OCI-LY7 (cell line): ENCODE data around the gene BPIFB3. TPM values are rescaled to one million over a fixed set of nuclear protein-coding genes. Genes with fewer than 3 reads are reported as not detected.

Experiments used
- BruUV-seq: library from RNA; stranded (reverse); fragments of 400-500 nt; replicated peaks from 2 replicates; lab custom pipeline; 2021; lab: Mats Ljungman, UMichigan
- CTCF ChIA-PET: fragments of 300-600 bp; sonication (Branson Sonifier 250); formaldehyde crosslinking; loops from one replicate; lab custom pipeline; 2022; ENCODE audit warnings: antibody characterized with exemption; ENCODE audit not compliant: unreplicated experiment; lab: Charles Lee
- POLR2A ChIA-PET: fragments of 300-600 bp; sonication (Branson Sonifier 250); formaldehyde crosslinking; loops from one replicate; lab custom pipeline; 2022; ENCODE audit warnings: antibody characterized with exemption; lab: Charles Lee
- DNase-seq: peaks from one replicate; pipeline ENCODE4 v3.0.0-alpha.2; 2015; ENCODE audit warnings: low spot score
- H2AFZ ChIP-seq: fragments of 200-600 bp; sonication (generic), shearing (Covaris generic); 2 replicates; pipeline ENCODE4 v1.6.1; 2014; ENCODE audit warnings: mild to moderate bottlenecking, antibody characterized with exemption, low read length, moderate library complexity
- H3K27ac ChIP-seq: fragments of 200-600 bp; sonication (generic); 2 replicates; pipeline ENCODE4 v1.5.1; 2014; ENCODE audit warnings: mixed run types, low read depth, mild to moderate bottlenecking, moderate library complexity, low read length, inconsistent platforms; ENCODE audit not compliant: poor library complexity, severe bottlenecking
- H3K36me3 ChIP-seq: fragments of 200-600 bp; sonication (generic); 2 replicates; pipeline ENCODE4 v1.6.1; 2014; ENCODE audit warnings: mild to moderate bottlenecking, antibody characterized with exemption, low read length, moderate library complexity, mixed read lengths; ENCODE audit not compliant: insufficient read depth
- H3K4me1 ChIP-seq: fragments of 200-600 bp; sonication (generic); 2 replicates; pipeline ENCODE4 v1.5.1; 2014; ENCODE audit warnings: mild to moderate bottlenecking, low read length; ENCODE audit not compliant: insufficient read depth, poor library complexity, severe bottlenecking
- H3K4me2 ChIP-seq: fragments of 200-600 bp; sonication (generic); 2 replicates; pipeline ENCODE4 v1.6.1; 2014; ENCODE audit warnings: mild to moderate bottlenecking, low read length
- H3K4me3 ChIP-seq: fragments of 200-600 bp; sonication (generic); 2 replicates; pipeline ENCODE4 v1.5.1; 2014; ENCODE audit warnings: mild to moderate bottlenecking, low read depth, low read length; ENCODE audit not compliant: poor library complexity, severe bottlenecking
- H3K79me2 ChIP-seq: fragments of 200-600 bp; sonication (generic); 2 replicates; pipeline ENCODE4 v1.6.1; 2016; ENCODE audit warnings: low read depth, mild to moderate bottlenecking, low read length, moderate library complexity, mixed read lengths; ENCODE audit not compliant: insufficient read depth
- H3K9me2 ChIP-seq: fragments of 200-600 bp; sonication (generic); 2 replicates; pipeline ENCODE4 v1.6.1; 2016; ENCODE audit warnings: mild to moderate bottlenecking, low read length, mixed read lengths; ENCODE audit not compliant: insufficient read depth
- H3K9me3 ChIP-seq: fragments of 200-600 bp; sonication (generic); 2 replicates; pipeline ENCODE4 v1.6.1; 2014; ENCODE audit warnings: mild to moderate bottlenecking, mixed run types, low read length, mixed read lengths
- H4K20me1 ChIP-seq: fragments of 200-600 bp; sonication (generic); 2 replicates; pipeline ENCODE4 v1.6.1; 2014; ENCODE audit warnings: mild to moderate bottlenecking, antibody characterized with exemption, low read length, moderate library complexity, mixed read lengths; ENCODE audit not compliant: insufficient read depth
- CTCF ChIP-seq: fragments of 200-600 bp; sonication (generic); conservative IDR thresholded peaks from 2 replicates; pipeline ENCODE4 v1.5.1; 2014; ENCODE audit warnings: mild to moderate bottlenecking, antibody characterized with exemption, low read length, moderate library complexity, mixed read lengths
- EZH2phosphoT487 ChIP-seq: fragments of 200-600 bp; sonication (generic); IDR thresholded peaks from 2 replicates; pipeline ENCODE4 v1.6.1; 2018; ENCODE audit warnings: low read depth, borderline replicate concordance, mild to moderate bottlenecking, mixed run types, antibody characterized with exemption, low read length, moderate library complexity, mixed read lengths
- intact Hi-C: fragments of 100-400 bp; cut with micrococcal nuclease; formaldehyde crosslinking; loops from one replicate; pipeline ENCODE4 v1.10.0; 2022; ENCODE audit not compliant: unreplicated experiment
- total RNA-seq, 2 experiments: library from RNA; depleted of rRNA in 1 of 2; stranded (reverse); fragments of >200 nt in 1 of 2; shearing (Covaris generic) in 1 of 2; gene quantifications; 2 replicates each; pipeline ENCODE4 v1.2.3, GENCODE V29; 2014 to 2022

BPIFB3 gene
- total RNA-seq, 2 experiments from 2014 or later: not detected

DNA sequence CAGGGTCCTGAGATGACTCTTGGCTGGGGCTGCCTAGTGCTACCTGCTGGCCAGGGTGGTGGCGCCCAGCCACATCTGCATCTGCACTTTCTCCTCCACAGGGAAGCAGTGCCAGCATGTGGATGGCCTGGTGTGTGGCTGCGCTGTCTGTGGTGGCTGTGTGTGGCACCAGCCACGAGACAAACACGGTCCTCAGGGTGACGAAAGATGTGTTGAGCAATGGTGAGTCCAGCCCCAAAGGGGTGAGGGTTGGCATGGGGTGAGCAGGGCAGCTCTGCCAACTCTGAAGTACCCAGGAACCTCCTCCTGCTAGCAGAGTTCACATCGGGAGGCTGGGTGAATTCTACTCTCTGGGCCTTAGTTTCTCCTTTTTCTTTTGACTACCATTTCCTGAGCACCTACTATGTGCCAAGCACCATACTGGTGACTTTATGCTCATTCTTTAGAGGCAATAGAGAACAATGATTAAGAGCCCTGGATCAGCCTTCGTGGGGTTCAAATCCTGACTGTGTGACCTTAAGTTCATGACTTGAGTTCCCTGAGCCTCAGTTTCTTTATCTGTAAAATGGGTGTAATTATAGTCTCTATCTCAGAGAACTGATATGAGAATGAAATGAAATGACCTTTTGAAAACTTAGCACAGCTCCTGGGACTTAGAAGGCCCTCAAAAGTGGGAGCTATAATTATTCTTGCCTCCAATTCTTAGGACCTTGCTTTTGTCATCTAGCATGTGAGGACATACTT is 27.9 kb downstream of the BPIFB3 start:
- no peak for DNase-seq
- H3K79me2 ChIP-seq: no peaks in the 10 kb centered on the region
- TF ChIP-seq CTCF: no peak
- TF ChIP-seq EZH2phosphoT487: no peak
- BruUV-seq: no TSS peak
- H3K9me2 ChIP-seq: no peaks in the 10 kb centered on the region
- H3K9me3 ChIP-seq: no peaks in the 10 kb centered on the region
- ChIA-PET POLR2A (no interaction called here), CTCF (no interaction called here)
- H3K36me3 ChIP-seq: no peaks in the 10 kb centered on the region
- H3K4me1 ChIP-seq: no peaks in the 10 kb centered on the region
- no peak overlapping the region for H3K4me3 ChIP-seq
- intact Hi-C loops: no loop called here
- no peaks in the 10 kb centered on the region for H4K20me1 ChIP-seq
- no peak overlapping the region for H2AFZ ChIP-seq
- H3K4me2 ChIP-seq: no peak overlapping the region
- no peak overlapping the region for H3K27ac ChIP-seq

GRCh38 chr20:33082546-33082945 is 28.8 kb downstream of the BPIFB3 start:
- CTCF ChIA-PET: no interaction called here
- Histone ChIP-seq H3K27ac (no peak overlapping the region), H3K9me2 (no peaks in the 10 kb centered on the region), H3K79me2 (no peaks in the 10 kb centered on the region), H4K20me1 (no peaks in the 10 kb centered on the region), H2AFZ (no peak overlapping the region), H3K4me1 (no peaks in the 10 kb centered on the region), H3K9me3 (no peaks in the 10 kb centered on the region), H3K4me3 (no peak overlapping the region), H3K36me3 (no peaks in the 10 kb centered on the region), H3K4me2 (no peak overlapping the region)
- intact Hi-C loops: no loop called here
- no peak for TF ChIP-seq EZH2phosphoT487
- TF ChIP-seq CTCF: no peak
- no peak for DNase-seq
- no TSS peak for BruUV-seq
- POLR2A ChIA-PET: no interaction called here
